ENCODE measurements around the gene S100A1.
A peak's percentile ranks its signal among the peaks of the same experiment; 100 is the strongest.
"Not testable (repeated sequence)": the region's sequence is repeated elsewhere in the genome, so short reads cannot be mapped to it uniquely, and the experiment has no call there.

The S100A1 gene

DNA sequence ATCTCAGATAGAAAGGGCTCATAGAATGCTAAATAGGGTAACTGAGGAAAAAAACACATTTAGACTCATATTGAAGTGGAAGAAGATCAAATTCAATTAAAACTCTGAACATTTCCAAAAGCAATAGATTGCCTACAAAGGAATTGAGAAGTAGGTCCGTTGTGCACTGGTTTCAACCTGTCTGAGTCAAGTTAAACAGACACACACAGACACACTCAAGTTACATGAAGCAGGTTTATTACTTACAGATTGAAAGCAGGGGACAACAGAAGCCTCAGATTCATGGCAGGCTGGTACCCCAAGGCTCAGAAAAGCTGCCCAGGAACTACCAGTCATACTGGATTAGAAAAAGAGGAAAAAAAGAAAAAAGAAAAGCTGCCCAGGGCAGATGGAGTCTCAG, 41.9 kb upstream of the S100A1 start:
- no peak for DNase-seq
- TF ChIP-seq, protein P1, sequence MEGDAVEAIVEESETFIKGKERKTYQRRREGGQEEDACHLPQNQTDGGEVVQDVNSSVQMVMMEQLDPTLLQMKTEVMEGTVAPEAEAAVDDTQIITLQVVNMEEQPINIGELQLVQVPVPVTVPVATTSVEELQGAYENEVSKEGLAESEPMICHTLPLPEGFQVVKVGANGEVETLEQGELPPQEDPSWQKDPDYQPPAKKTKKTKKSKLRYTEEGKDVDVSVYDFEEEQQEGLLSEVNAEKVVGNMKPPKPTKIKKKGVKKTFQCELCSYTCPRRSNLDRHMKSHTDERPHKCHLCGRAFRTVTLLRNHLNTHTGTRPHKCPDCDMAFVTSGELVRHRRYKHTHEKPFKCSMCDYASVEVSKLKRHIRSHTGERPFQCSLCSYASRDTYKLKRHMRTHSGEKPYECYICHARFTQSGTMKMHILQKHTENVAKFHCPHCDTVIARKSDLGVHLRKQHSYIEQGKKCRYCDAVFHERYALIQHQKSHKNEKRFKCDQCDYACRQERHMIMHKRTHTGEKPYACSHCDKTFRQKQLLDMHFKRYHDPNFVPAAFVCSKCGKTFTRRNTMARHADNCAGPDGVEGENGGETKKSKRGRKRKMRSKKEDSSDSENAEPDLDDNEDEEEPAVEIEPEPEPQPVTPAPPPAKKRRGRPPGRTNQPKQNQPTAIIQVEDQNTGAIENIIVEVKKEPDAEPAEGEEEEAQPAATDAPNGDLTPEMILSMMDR (IDR thresholded peaks at IDR 0.05), result no peak
- Mint-ChIP-seq H3K9me3 (no peaks in the 10 kb centered on the region), H3K27me3 (ENCODE audit: low read depth, poor library complexity) (peaks cover 9% of the 10 kb centered on the region), H3K4me3 (no peak overlapping the region), H3K27ac (peak overlapping the region; percentile 94), H3K36me3 (ENCODE audit: low read depth) (no peaks in the 10 kb centered on the region), H3K4me1 (peaks cover 42% of the 10 kb centered on the region)

DNA sequence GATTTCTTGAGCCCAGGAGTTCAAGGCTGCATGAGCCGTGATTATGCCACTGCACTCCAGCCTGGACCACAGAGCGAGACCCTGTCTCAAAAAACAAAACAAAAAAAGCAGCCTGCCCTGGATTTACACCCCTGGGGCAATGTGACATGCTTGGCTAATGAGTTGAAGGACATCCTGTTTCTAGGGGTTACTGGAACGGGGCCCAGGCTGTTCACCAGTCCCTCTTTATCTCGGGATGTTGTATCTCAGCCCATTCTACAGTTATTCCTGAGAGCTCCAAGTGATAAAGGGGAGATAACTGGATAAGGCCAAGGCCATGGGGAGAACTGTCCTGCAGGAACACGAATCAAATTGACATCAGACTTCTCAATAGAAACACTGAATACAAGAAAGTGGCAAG, 40.9 kb upstream of the S100A1 start:
- H3K9me3 Mint-ChIP-seq, result no peaks in the 10 kb centered on the region
- H3K27ac Mint-ChIP-seq, result no peak overlapping the region

DNA sequence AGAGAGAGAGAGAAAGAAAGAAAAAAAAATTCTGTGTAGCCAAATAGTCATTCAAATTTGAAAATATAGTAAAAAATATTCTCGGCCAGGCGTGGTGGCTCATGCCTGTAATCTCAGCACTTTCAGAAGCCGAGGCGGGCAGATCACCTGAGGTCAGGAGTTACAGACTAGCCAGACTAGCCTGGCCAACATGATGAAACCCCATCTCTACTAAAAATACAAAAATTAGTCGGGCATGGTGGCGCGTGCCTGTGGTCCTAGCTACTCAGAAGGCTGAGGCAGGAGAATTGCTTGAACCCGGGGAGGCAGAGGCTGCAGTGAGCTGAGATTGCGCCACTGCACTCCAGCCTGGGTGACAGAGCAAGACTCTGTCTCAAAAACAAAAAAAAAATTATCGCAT, 40.2 kb upstream of the S100A1 start:
- Mint-ChIP-seq H3K27ac (peak overlapping the region; percentile 50), H3K4me1 (peaks cover 49% of the 10 kb centered on the region)
- H3K36me3 Mint-ChIP-seq (ENCODE audit: low read depth); H3K9me3 Mint-ChIP-seq; DNase-seq; H3K4me3 Mint-ChIP-seq; H3K27me3 Mint-ChIP-seq (ENCODE audit: low read depth, poor library complexity): not testable (repeated sequence)

More for the DNA sequence above, 40.9 kb upstream of the S100A1 start:
- Mint-ChIP-seq H3K4me3 (no peak overlapping the region), H3K27me3 (ENCODE audit: low read depth, poor library complexity) (peaks cover 9% of the 10 kb centered on the region), H3K4me1 (peaks cover 42% of the 10 kb centered on the region), H3K36me3 (ENCODE audit: low read depth) (no peaks in the 10 kb centered on the region)
- DNase-seq, result no peak
- TF ChIP-seq, protein P1 (IDR thresholded peaks at IDR 0.05), result no peak

DNA sequence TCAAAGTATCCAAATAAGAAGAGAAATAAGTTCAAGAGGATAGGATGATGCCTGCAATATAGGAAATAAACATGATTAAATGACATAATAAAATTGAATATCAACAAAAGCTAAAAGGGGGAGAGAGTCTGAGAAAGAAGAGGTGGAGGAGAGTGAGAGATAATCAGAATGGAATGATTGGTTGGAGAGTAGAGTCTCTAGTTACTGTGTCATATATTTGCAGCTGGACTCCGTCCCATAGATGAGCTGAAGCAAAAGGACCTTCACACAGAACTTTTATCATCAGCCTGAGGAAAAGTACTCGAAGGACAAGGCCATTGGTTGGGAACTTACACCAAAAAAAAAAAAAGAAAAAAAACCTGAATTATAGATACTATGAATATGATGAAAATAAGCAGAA, 39.8 kb upstream of the S100A1 start:
- DNase-seq, result no peak
- peaks cover 9% of the 10 kb centered on the region for H3K27me3 Mint-ChIP-seq (ENCODE audit: low read depth, poor library complexity)
- no peaks in the 10 kb centered on the region for H3K36me3 Mint-ChIP-seq (ENCODE audit: low read depth)
- no peak overlapping the region for H3K4me3 Mint-ChIP-seq
- no peak overlapping the region for H3K27ac Mint-ChIP-seq
- H3K4me1 Mint-ChIP-seq, result peaks cover 48% of the 10 kb centered on the region
- TF ChIP-seq, protein P1 (IDR thresholded peaks at IDR 0.05), result no peak
- H3K9me3 Mint-ChIP-seq, result no peaks in the 10 kb centered on the region

DNA sequence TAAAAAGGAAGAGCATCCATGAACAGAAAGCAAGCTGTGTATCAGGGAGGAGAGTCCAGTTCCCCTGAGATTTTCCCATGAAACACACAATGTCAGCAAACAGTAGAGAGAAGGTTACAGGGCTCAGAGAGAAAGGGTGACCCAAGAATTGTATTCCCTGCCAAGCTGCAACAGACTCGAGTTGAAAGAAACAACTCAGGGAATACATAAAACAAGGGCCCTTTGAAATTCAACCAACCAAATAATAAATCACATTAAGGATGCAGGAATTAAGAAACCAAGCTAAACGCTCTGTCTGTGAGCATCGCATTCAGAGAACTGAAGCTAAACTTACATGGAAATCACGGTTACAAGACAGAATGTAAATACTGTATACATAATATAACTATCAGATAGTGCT, 35.5 kb upstream of the S100A1 start:
- Mint-ChIP-seq H3K4me1 (peaks cover 14% of the 10 kb centered on the region), H3K27me3 (ENCODE audit: low read depth, poor library complexity) (peaks cover 5% of the 10 kb centered on the region), H3K36me3 (ENCODE audit: low read depth) (no peaks in the 10 kb centered on the region), H3K27ac (peak overlapping the region; percentile 36), H3K9me3 (no peaks in the 10 kb centered on the region), H3K4me3 (no peak overlapping the region)
- no peak for DNase-seq
- TF ChIP-seq, protein P1 (IDR thresholded peaks at IDR 0.05), result no peak

DNA sequence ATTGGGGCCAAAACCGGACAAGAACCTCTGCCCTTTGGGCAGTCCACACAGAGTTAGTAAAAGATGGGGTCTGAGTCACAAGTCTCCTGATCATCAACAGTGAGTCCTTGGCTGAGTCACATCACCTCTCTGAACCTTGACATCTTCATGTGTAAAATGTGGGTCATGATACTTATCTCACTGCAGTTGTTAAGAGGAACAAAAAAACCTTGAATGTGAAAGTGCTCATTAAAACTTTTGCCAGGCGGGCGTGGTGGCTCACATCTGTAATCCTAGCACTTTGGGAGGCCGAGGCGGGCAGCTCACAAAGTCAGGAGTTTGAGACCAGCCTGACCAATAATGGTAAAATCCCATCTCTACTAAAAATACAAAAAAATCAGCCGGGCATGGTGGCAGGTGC, 31.0 kb upstream of the S100A1 start:
- DNase-seq, result no peak
- Mint-ChIP-seq H3K9me3 (no peaks in the 10 kb centered on the region), H3K4me1 (peaks cover 14% of the 10 kb centered on the region), H3K4me3 (no peak overlapping the region), H3K27ac (no peak overlapping the region), H3K27me3 (ENCODE audit: low read depth, poor library complexity) (no peaks in the 10 kb centered on the region), H3K36me3 (ENCODE audit: low read depth) (no peaks in the 10 kb centered on the region)
- TF ChIP-seq, protein P1 (IDR thresholded peaks at IDR 0.05), result no peak

All from nephron progenitor cell (in vitro differentiated cells).